Body of pancreas (tissue), 4 donors: ENCODE results near the gene TP53I13. TPM values are rescaled to one million over a fixed set of nuclear protein-coding genes. Genes with fewer than 3 reads are reported as not detected.

Experiments
- ATAC-seq: fragments of 150-250 bp; one replicate; pipeline ENCODE4 v1.9.1; 2016
- DNase-seq, 4 donors: peaks; one replicate each; pipeline ENCODE4 v3.0.0-alpha.2; 2019
- H3K27ac ChIP-seq, 4 donors: fragments of 200-600 bp; sonication (generic); 1 replicate in 3 of 4; 2 replicates in 1 of 4; pipeline versions ENCODE4 v1.5.1 to v1.6.1; 2016 to 2019; ENCODE audit warnings: mild to moderate bottlenecking in 1 of 4, mixed read lengths in 1 of 4, moderate library complexity in 1 of 4
- H3K27me3 ChIP-seq, 2 donors: fragments of 200-600 bp; sonication (generic); one replicate each; pipeline ENCODE4 v1.6.0; 2016; ENCODE audit warnings: mild to moderate bottlenecking in 1 of 2
- H3K36me3 ChIP-seq, 2 donors: fragments of 200-600 bp; sonication (generic); replicated peaks in 1 of 2; 2 replicates each; pipeline ENCODE4 v1.5.1; 2016; ENCODE audit warnings: low read depth in 2 of 2; ENCODE audit not compliant: insufficient read depth in 1 of 2
- H3K4me1 ChIP-seq: fragments of 200-600 bp; sonication (generic); one replicate; pipeline ENCODE4 v1.6.0; 2016
- H3K4me3 ChIP-seq, 2 donors: fragments of 200-600 bp; sonication (generic); 1 replicate in 1 of 2; 2 replicates in 1 of 2; pipeline ENCODE4 v1.5.1; 2016 to 2019
- H3K9me3 ChIP-seq, 3 donors: fragments of 200-600 bp; sonication (generic); 1 replicate in 2 of 3; 2 replicates in 1 of 3; pipeline ENCODE4 v1.5.1; 2016
- POLR2A ChIP-seq, 3 donors: fragments of 450-650 bp; IDR thresholded peaks; one replicate each; pipeline ENCODE4 v1.6.1; 2016; ENCODE audit warnings: antibody characterized with exemption in 3 of 3, mild to moderate bottlenecking in 2 of 3
- WGBS, 2 donors: methylation state at CpG; one replicate each; pipeline ENCODE4 v1.1.5; 2017; 5-methylcytosine and 5-hydroxymethylcytosine counted together
- intact Hi-C: fragments of 100-400 bp; cut with DNase I; formaldehyde crosslinking; loops from one replicate; pipeline ENCODE4 v1.15.1; 2023
- total RNA-seq, 2 donors: library from RNA; depleted of rRNA; stranded (reverse); fragments of >200 nt; gene quantifications; one replicate each; pipeline ENCODE4 v1.1.0, GENCODE V29; 2016
- TF ChIP-seq, protein P1 (sequence below), 7 experiments: fragments of 450-650 bp in 4 of 7; fragments of 200-600 bp in 3 of 7; sonication (generic) in 3 of 7; IDR thresholded peaks; one replicate each; pipeline ENCODE4 v1.5.1; 2016 to 2019; ENCODE audit warnings: antibody characterized with exemption in 7 of 7

TP53I13 gene, protein sequence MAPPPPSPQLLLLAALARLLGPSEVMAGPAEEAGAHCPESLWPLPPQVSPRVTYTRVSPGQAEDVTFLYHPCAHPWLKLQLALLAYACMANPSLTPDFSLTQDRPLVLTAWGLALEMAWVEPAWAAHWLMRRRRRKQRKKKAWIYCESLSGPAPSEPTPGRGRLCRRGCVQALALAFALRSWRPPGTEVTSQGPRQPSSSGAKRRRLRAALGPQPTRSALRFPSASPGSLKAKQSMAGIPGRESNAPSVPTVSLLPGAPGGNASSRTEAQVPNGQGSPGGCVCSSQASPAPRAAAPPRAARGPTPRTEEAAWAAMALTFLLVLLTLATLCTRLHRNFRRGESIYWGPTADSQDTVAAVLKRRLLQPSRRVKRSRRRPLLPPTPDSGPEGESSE
- total RNA-seq = 10 to 100 TPM; 56.3 to 62.3 TPM

DNA sequence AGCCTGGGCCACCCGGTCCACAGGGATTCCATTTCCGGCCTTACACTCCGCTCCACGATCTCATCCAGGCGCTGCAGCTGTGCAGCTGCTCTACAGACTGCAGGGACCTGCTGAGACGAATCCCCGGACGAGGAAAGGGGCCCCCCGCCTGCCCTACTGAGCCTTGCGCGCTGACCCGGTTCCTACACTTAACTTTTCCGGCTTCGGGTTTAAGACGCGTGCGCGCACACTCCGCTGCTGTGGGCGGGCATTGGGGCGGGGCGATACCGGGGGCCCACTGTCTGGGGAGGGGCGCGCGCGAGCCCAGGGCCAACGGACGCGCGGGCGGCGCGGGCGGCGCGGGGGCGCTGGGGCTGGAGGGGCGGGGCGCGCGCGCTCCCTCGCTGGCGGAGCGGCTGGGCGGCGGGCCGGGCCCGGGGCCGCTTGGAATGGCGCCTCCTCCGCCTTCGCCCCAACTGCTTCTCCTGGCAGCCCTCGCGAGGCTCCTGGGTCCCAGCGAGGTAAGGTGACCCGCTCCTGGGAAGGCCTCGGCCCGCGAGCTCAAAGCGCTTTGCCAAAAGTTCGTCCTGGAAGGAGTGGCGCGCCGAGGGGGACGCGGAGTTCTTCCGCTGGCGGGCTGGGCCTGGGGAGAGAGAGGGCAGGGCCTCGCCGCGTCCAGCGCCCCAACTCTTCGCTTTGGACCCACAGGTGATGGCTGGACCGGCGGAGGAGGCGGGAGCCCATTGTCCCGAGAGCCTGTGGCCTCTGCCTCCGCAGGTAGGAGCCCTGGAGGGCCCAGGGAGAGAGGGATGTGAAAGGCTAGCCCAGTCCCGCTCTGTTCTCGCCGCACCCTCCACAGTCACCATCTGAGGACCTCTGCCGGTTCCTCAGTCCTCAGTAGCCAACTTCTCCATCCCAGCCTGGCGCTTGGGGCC lies at the start of gene TP53I13:
TP53I13 (plus strand) TSS at position 371 of the 914 bp plus-strand sequence; CDS start at position 429, 58 bp downstream.
- ATAC-seq (peak; percentile 77), DNase-seq (peak; percentile 89 to 94 (median 92))
- peaks cover 66% of the 10 kb centered on the region for H3K4me1 ChIP-seq
- H3K27ac ChIP-seq = peak within 1 kb of the TSS; percentile 90 to 95 (median 92)
- no peaks in the 10 kb centered on the region for H3K9me3 ChIP-seq
- peak within 1 kb of the TSS; percentile 35 to 40 for H3K4me3 ChIP-seq
- intact Hi-C loops = no loop called here
- peak; percentile 43 to 81 (median 78) for TF ChIP-seq POLR2A (IDR thresholded peaks at IDR 0.05)
- TF ChIP-seq, protein P1, sequence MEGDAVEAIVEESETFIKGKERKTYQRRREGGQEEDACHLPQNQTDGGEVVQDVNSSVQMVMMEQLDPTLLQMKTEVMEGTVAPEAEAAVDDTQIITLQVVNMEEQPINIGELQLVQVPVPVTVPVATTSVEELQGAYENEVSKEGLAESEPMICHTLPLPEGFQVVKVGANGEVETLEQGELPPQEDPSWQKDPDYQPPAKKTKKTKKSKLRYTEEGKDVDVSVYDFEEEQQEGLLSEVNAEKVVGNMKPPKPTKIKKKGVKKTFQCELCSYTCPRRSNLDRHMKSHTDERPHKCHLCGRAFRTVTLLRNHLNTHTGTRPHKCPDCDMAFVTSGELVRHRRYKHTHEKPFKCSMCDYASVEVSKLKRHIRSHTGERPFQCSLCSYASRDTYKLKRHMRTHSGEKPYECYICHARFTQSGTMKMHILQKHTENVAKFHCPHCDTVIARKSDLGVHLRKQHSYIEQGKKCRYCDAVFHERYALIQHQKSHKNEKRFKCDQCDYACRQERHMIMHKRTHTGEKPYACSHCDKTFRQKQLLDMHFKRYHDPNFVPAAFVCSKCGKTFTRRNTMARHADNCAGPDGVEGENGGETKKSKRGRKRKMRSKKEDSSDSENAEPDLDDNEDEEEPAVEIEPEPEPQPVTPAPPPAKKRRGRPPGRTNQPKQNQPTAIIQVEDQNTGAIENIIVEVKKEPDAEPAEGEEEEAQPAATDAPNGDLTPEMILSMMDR (IDR thresholded peaks at IDR 0.05) = no peak
- H3K27me3 ChIP-seq = no peaks in the 10 kb centered on the region
- no peaks in the 10 kb centered on the region for H3K36me3 ChIP-seq
- WGBS, 2 donors = 1% methylated on average over 35 to 58 of the region's 85 CpGs

DNA sequence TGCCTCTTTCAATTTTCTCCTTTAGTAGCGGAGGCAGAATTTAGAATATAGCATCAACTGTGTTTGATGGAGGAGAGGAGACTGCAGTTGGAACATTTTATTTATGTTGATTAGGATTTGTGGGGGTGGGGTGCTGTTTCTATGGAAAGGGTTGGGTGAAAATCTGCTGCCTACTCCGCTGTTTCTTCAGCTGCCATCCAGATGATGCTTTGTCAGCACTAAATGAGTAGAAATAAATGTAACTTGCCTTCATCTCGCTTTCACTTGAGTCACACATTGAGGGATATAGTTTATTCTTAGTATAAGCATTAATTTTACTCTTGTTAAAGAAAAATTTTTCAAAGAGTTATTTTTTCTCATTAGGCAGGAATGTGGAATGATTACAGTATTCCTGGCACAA lies 43.8 kb upstream of the TP53I13 start:
- Histone ChIP-seq H3K4me3 (no peak overlapping the region), H3K9me3 (no peaks in the 10 kb centered on the region), H3K4me1 (no peaks in the 10 kb centered on the region), H3K36me3 (peaks cover 0 to 10% of the 10 kb centered on the region in 2 donors), H3K27me3 (no peaks in the 10 kb centered on the region), H3K27ac (no peak overlapping the region)
- no peak for DNase-seq
- no peak for ATAC-seq
- intact Hi-C loops = no loop called here
- 90 to 92% methylated on average over 3 of the region's 3 CpGs for WGBS, 2 donors
- TF ChIP-seq POLR2A (IDR thresholded peaks at IDR 0.05) = no peak

DNA sequence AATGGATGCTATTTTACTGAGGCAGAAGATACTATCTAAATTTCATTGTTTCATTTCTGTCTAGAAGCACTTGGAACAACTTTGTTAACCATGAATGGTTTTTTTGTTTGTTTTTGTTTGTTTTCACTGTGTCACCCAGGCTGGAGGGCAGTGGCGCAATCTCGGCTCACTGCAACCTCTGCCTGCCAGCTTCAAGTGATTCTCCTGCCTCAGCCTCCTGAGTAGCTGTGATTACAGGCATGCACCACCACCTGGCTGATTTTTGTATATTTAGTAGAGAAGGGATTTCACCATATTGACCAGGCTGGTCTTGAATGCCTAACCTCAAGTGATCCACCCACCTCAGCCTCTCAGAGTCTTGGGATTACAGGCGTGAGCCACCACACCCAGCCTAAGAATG lies 42.2 kb upstream of the TP53I13 start:
- TF ChIP-seq, protein P1 (IDR thresholded peaks at IDR 0.05) = no peak
- TF ChIP-seq POLR2A (IDR thresholded peaks at IDR 0.05) = no peak

DNA sequence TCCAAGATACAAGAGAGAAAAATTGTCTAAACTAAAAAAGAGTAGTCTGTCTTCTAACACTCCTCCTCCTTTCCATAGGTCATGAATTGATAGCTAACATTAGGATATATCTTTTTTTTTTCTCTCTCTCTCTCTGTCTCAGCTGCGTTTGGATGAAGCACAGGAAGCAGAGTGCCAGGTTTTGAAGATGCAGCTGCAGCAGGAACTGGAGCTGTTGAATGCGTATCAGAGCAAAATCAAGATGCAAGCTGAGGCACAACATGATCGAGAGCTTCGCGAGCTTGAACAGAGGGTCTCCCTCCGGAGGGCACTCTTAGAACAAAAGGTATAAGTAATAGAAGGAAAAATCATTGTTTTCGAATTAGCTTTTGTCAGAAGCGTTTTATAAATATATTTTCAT lies 34.5 kb upstream of the TP53I13 start:
- H3K4me1 ChIP-seq = no peaks in the 10 kb centered on the region
- H3K4me3 ChIP-seq = no peak overlapping the region
- WGBS, 2 donors = 92% methylated on average over 8 of the region's 8 CpGs
- intact Hi-C loops = loop anchor here (10.0 kb wide), 1 partner anchor 159 kb away; no protein-coding TSS in a partner anchor
- no peak overlapping the region for H3K27ac ChIP-seq
- no peak for TF ChIP-seq POLR2A (IDR thresholded peaks at IDR 0.05)
- TF ChIP-seq, protein P1 (IDR thresholded peaks at IDR 0.05) = no peak
- H3K9me3 ChIP-seq = no peaks in the 10 kb centered on the region
- ATAC-seq (no peak), DNase-seq (no peak)
- no peaks in the 10 kb centered on the region for H3K27me3 ChIP-seq
- peaks cover 5 to 20% of the 10 kb centered on the region in 2 donors for H3K36me3 ChIP-seq

More for the DNA sequence above, 42.2 kb upstream of the TP53I13 start:
- Histone ChIP-seq H3K4me1 (no peaks in the 10 kb centered on the region), H3K36me3 (peaks cover 0 to 8% of the 10 kb centered on the region in 2 donors), H3K4me3 (no peak overlapping the region), H3K27me3 (no peaks in the 10 kb centered on the region), H3K9me3 (no peaks in the 10 kb centered on the region), H3K27ac (no peak overlapping the region)
- DNase-seq (no peak), ATAC-seq (no peak)
- 88 to 93% methylated on average over 3 of the region's 3 CpGs for WGBS, 2 donors
- intact Hi-C loops = no loop called here

DNA sequence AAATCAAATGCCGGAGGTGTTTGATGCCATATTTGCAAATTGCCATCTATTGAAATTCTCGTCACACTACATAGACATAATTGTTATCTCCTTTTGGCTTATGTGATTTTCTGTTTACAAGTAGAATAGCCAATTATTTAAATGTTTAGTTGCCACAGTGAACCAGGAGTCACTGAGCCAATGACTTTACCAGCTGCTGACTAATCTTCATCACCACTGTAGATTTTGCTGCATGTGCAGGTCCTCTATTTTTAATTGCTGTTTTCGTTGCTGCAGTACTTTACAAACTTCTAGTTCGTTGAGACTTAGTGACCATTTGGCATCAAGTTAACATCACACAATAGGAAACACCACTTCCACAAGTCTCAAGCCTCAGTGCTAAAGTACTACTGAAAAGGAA lies 24.4 kb upstream of the TP53I13 start:
- Histone ChIP-seq H3K4me3 (no peak overlapping the region), H3K36me3 (peaks cover 4 to 9% of the 10 kb centered on the region in 2 donors), H3K27ac (no peak overlapping the region), H3K27me3 (no peaks in the 10 kb centered on the region), H3K4me1 (peaks cover 2% of the 10 kb centered on the region), H3K9me3 (no peaks in the 10 kb centered on the region)
- DNase-seq (no peak), ATAC-seq (no peak)
- intact Hi-C loops = no loop called here
- WGBS, 2 donors = 84 to 92% methylated on average over 4 of the region's 4 CpGs
- TF ChIP-seq POLR2A (IDR thresholded peaks at IDR 0.05) = no peak
- TF ChIP-seq, protein P1 (IDR thresholded peaks at IDR 0.05) = no peak
